HG02943 (cell line): Measurements from ENCODE around the gene PTPN6.

Experiments
- ATAC-seq: cut with Tn5 transposase; IDR thresholded peaks from one replicate; pipeline ENCODE4 v1.9.1; 2021; ENCODE audit warnings: mild to moderate bottlenecking, low read depth, moderate library complexity; ENCODE audit not compliant: unreplicated experiment

Gene PTPN6

GRCh38 chr12:6938353-6939190 lies 12.6 kb upstream of the PTPN6 start:
- ATAC-seq = no peak

- no peak for ATAC-seq
These were observed 12.0 kb upstream of the PTPN6 start for GRCh38 chr12:6939191-6939540.

GRCh38 chr12:6941267-6941666 lies 9.9 kb upstream of the PTPN6 start:
- ATAC-seq = no peak

- ATAC-seq = no peak
These were observed 9.4 kb upstream of the PTPN6 start for GRCh38 chr12:6941782-6942181.

GRCh38 chr12:6942331-6942665 lies 8.9 kb upstream of the PTPN6 start:
- no peak for ATAC-seq

GRCh38 chr12:6943389-6943721 lies 7.8 kb upstream of the PTPN6 start:
- ATAC-seq = peak; percentile 23

- ATAC-seq = peak; percentile 39
These were observed 7.3 kb upstream of the PTPN6 start, which contains the start of the genes C12orf57 and RNU7-1 for GRCh38 chr12:6943722-6944380. Gene C12orf57, plus strand, starts transcription at chr12:6944022. Its CDS starts 100 bp downstream, at chr12:6944122. Gene RNU7-1, plus strand, starts transcription at chr12:6943816.

- ATAC-seq = peak; percentile 24
These were observed 6.6 kb upstream of the PTPN6 start for GRCh38 chr12:6944381-6945186.

- ATAC-seq = no peak
These were observed 5.5 kb upstream of the PTPN6 start for GRCh38 chr12:6945613-6946012.

- no peak for ATAC-seq
These were observed 4.9 kb upstream of the PTPN6 start for GRCh38 chr12:6946033-6946919.

- no peak for ATAC-seq
These were observed 4.2 kb upstream of the PTPN6 start for GRCh38 chr12:6946920-6947374.

- no peak for ATAC-seq
These were observed 3.5 kb upstream of the PTPN6 start for GRCh38 chr12:6947615-6948014.

- ATAC-seq = no peak
These were observed 2.1 kb upstream of the PTPN6 start for GRCh38 chr12:6948873-6949594.

- no peak for ATAC-seq
These were observed 755 bp upstream of the PTPN6 start for GRCh38 chr12:6950401-6950801.

GRCh38 chr12:6951551-6952120 lies 480 bp downstream of the PTPN6 start:
- no peak for ATAC-seq

GRCh38 chr12:6952121-6952862 lies 1.1 kb downstream of the PTPN6 start:
- no peak for ATAC-seq

GRCh38 chr12:6952863-6953441 lies 1.8 kb downstream of the PTPN6 start:
- ATAC-seq = no peak
